H1 (cell line): Measurements from ENCODE around the gene SPC25. TPM values are rescaled to one million over a fixed set of nuclear protein-coding genes. Genes with fewer than 3 reads are reported as not detected.

Source experiments
- CTCF ChIA-PET: fragments of 300-600 bp; sonication (Branson Sonifier 250); formaldehyde crosslinking; loops from one replicate; lab custom pipeline; 2021; ENCODE audit not compliant: partially characterized antibody; lab: Charles Lee
- POLR2A ChIA-PET: fragments of 300-600 bp; sonication (Branson Sonifier 250); formaldehyde crosslinking; loops from one replicate; lab custom pipeline; 2021; ENCODE audit warnings: inconsistent platforms; ENCODE audit not compliant: partially characterized antibody; lab: Charles Lee
- DNase-seq, 2 experiments: peaks; one replicate each; pipeline versions ENCODE4 v3.0.0 to v3.0.0-alpha.2; 2010 to 2022; ENCODE audit warnings: low spot score in 2 of 2, low read depth in 1 of 2, mixed read lengths in 1 of 2
- FAIRE-seq: peaks from 2 replicates; lab custom pipeline; 2011; peaks lifted over from hg19 to GRCh38; lab: Jason Lieb, UNC
- H2AFZ ChIP-seq: 2 replicates; pipeline ENCODE4 v1.8.1; 2012; ENCODE audit warnings: low read length, inconsistent platforms
- H2AK5ac ChIP-seq: 2 replicates; pipeline ENCODE4 v1.6.1; 2013; ENCODE audit warnings: low read depth, low read length
- H2BK120ac ChIP-seq: replicated peaks from 2 replicates; pipeline ENCODE3; 2013; ENCODE audit warnings: low read depth, low read length, inconsistent platforms
- H2BK12ac ChIP-seq: 2 replicates; pipeline ENCODE4 v1.6.1; 2013; ENCODE audit warnings: low read depth, low read length
- H2BK15ac ChIP-seq: 2 replicates; pipeline ENCODE4 v1.6.1; 2013; ENCODE audit warnings: low read length
- H2BK20ac ChIP-seq: 2 replicates; pipeline ENCODE4 v1.6.1; 2013; ENCODE audit warnings: low read length
- H2BK5ac ChIP-seq: 2 replicates; pipeline ENCODE4 v1.6.1; 2013; ENCODE audit warnings: low read depth, low read length
- H3K14ac ChIP-seq: 2 replicates; pipeline ENCODE4 v1.6.1; 2013; ENCODE audit warnings: inconsistent platforms; ENCODE audit not compliant: insufficient read length
- H3K18ac ChIP-seq: 2 replicates; pipeline ENCODE4 v1.6.1; 2013; ENCODE audit warnings: low read length; ENCODE audit errors: extremely low read depth
- H3K23ac ChIP-seq: 2 replicates; pipeline ENCODE4 v1.6.1; 2013; ENCODE audit warnings: inconsistent platforms; ENCODE audit not compliant: insufficient read length
- H3K23me2 ChIP-seq: 2 replicates; pipeline ENCODE4 v1.6.1; 2013; ENCODE audit warnings: low read depth, low read length
- H3K27ac ChIP-seq: 2 replicates; pipeline ENCODE4 v1.6.1; 2011; ENCODE audit warnings: low read depth, low read length, inconsistent platforms
- H3K27me3 ChIP-seq, 4 experiments: replicated peaks in 1 of 4; 1 replicate in 1 of 4; 2 replicates in 3 of 4; pipeline versions ENCODE4 v1.6.1 to v1.8.1; 2011 to 2013; ENCODE audit warnings: low read length in 3 of 4, mild to moderate bottlenecking in 3 of 4, inconsistent platforms in 2 of 4, mixed read lengths in 2 of 4, moderate library complexity in 1 of 4; ENCODE audit not compliant: control insufficient read depth in 3 of 4, insufficient read depth in 3 of 4; ENCODE audit errors: extremely low read depth in 1 of 4
- H3K36me3 ChIP-seq, 4 experiments: 2 replicates each; pipeline versions ENCODE4 v1.6.1 to v1.8.1; 2011 to 2013; ENCODE audit warnings: mild to moderate bottlenecking in 4 of 4, low read length in 3 of 4, moderate library complexity in 2 of 4, control low read depth in 1 of 4, inconsistent platforms in 1 of 4; ENCODE audit not compliant: insufficient read depth in 4 of 4, control insufficient read depth in 2 of 4
- H3K4ac ChIP-seq: replicated peaks from 2 replicates; pipeline ENCODE3; 2013; ENCODE audit warnings: low read length, low read depth, mixed read lengths, inconsistent platforms; ENCODE audit not compliant: insufficient read length
- H3K4me1 ChIP-seq, 4 experiments: replicated peaks in 1 of 4; 1 replicate in 1 of 4; 2 replicates in 3 of 4; pipeline versions ENCODE4 v1.6.1 to v1.8.1; 2011 to 2013; ENCODE audit warnings: low read length in 3 of 4, inconsistent platforms in 2 of 4, mixed read lengths in 1 of 4; ENCODE audit not compliant: insufficient read depth in 4 of 4, control insufficient read depth in 3 of 4
- H3K4me2 ChIP-seq, 2 experiments: 2 replicates each; pipeline versions ENCODE4 v1.6.1 to v1.8.1; 2011 to 2013; ENCODE audit warnings: low read depth in 2 of 2, low read length in 2 of 2, control low read depth in 1 of 2, inconsistent platforms in 1 of 2, mild to moderate bottlenecking in 1 of 2; ENCODE audit not compliant: insufficient read depth in 1 of 2
- H3K4me3 ChIP-seq, 4 experiments: fragments of 200-600, 300-600 bp in 1 of 4; sonication (generic), shearing (Covaris generic), sonication (Bioruptor Twin) in 1 of 4; 2 replicates each; pipeline versions ENCODE4 v1.5.1 to v1.8.1; 2011 to 2016; ENCODE audit warnings: low read length in 4 of 4, low read depth in 3 of 4, control low read depth in 2 of 4, inconsistent platforms in 2 of 4, mild to moderate bottlenecking in 2 of 4, mixed read lengths in 1 of 4, moderate library complexity in 1 of 4; ENCODE audit not compliant: insufficient read depth in 2 of 4; ENCODE audit errors: extremely low read depth in 1 of 4
- H3K56ac ChIP-seq: replicated peaks from 2 replicates; pipeline ENCODE3; 2013; ENCODE audit warnings: low read depth, mild to moderate bottlenecking, mixed read lengths, low read length, inconsistent platforms; ENCODE audit not compliant: insufficient read length
- H3K79me1 ChIP-seq: 2 replicates; pipeline ENCODE4 v1.6.1; 2013; ENCODE audit warnings: low read depth, low read length, control low read depth
- H3K79me2 ChIP-seq, 2 experiments: 2 replicates each; pipeline versions ENCODE4 v1.6.1 to v1.8.1; 2012 to 2013; ENCODE audit warnings: low read length in 2 of 2, mild to moderate bottlenecking in 2 of 2, inconsistent platforms in 1 of 2; ENCODE audit not compliant: insufficient read depth in 2 of 2, control insufficient read depth in 1 of 2
- H3K9ac ChIP-seq, 4 experiments: replicated peaks in 1 of 4; 1 replicate in 1 of 4; 2 replicates in 3 of 4; pipeline versions ENCODE4 v1.6.1 to v1.8.1; 2011 to 2013; ENCODE audit warnings: low read depth in 3 of 4, low read length in 3 of 4, control low read depth in 2 of 4, mild to moderate bottlenecking in 2 of 4, moderate library complexity in 2 of 4, inconsistent platforms in 1 of 4; ENCODE audit errors: extremely low read depth in 1 of 4
- H3K9me3 ChIP-seq, 2 experiments: 2 replicates each; pipeline versions ENCODE4 v1.6.1 to v1.8.1; 2012 to 2013; ENCODE audit warnings: mild to moderate bottlenecking in 2 of 2, moderate library complexity in 2 of 2, control low read depth in 1 of 2, inconsistent platforms in 1 of 2, low read depth in 1 of 2, low read length in 1 of 2, mixed read lengths in 1 of 2; ENCODE audit not compliant: insufficient read depth in 2 of 2
- H4K20me1 ChIP-seq, 2 experiments: replicated peaks in 1 of 2; 2 replicates each; pipeline versions ENCODE3 to v1.8.1; 2011 to 2013; ENCODE audit warnings: inconsistent platforms in 2 of 2, low read length in 2 of 2, mild to moderate bottlenecking in 1 of 2; ENCODE audit not compliant: insufficient read depth in 2 of 2, control insufficient read depth in 1 of 2
- H4K5ac ChIP-seq: 2 replicates; pipeline ENCODE4 v1.6.1; 2013; ENCODE audit warnings: low read length, low read depth, mixed read lengths, inconsistent platforms; ENCODE audit not compliant: insufficient read length
- H4K8ac ChIP-seq: 2 replicates; pipeline ENCODE4 v1.8.0; 2013; ENCODE audit warnings: mild to moderate bottlenecking, moderate library complexity, low read length, inconsistent platforms; ENCODE audit not compliant: insufficient read depth; ENCODE audit errors: extremely low read depth
- H4K91ac ChIP-seq: replicated peaks from 2 replicates; pipeline ENCODE3; 2013; ENCODE audit warnings: low read length, mixed read lengths, inconsistent platforms; ENCODE audit not compliant: insufficient read length
- ATF3 ChIP-seq: IDR thresholded peaks from 2 replicates; pipeline ENCODE4 v1.6.1; 2011; ENCODE audit warnings: low read depth, mild to moderate bottlenecking, low read length; ENCODE audit not compliant: insufficient read depth
- CBX5 ChIP-seq: fragments of 300-800, 300-1000 bp; sonication (generic); IDR thresholded peaks from 2 replicates; pipeline ENCODE4 v1.7.1; 2016; ENCODE audit warnings: antibody characterized with exemption, low read length, low read depth
- CEBPB ChIP-seq: IDR thresholded peaks from 2 replicates; pipeline ENCODE4 v1.6.1; 2012; ENCODE audit warnings: low read depth, low read length
- CHD1 ChIP-seq: IDR thresholded peaks from 2 replicates; pipeline ENCODE4 v1.6.1; 2012; ENCODE audit warnings: low read depth, low read length, improper control_type of control experiment
- GABPA ChIP-seq: IDR thresholded peaks from 2 replicates; pipeline ENCODE4 v1.6.1; 2011; ENCODE audit warnings: mild to moderate bottlenecking, low read length, moderate library complexity, borderline replicate concordance; ENCODE audit not compliant: insufficient read depth
- HDAC2 ChIP-seq, 2 experiments: fragments of 300-600 bp in 1 of 2; sonication (generic) in 1 of 2; IDR thresholded peaks; 2 replicates each; pipeline ENCODE4 v1.6.1; 2011 to 2012; ENCODE audit warnings: low read depth in 2 of 2, low read length in 2 of 2, mild to moderate bottlenecking in 2 of 2, moderate library complexity in 2 of 2, borderline replicate concordance in 1 of 2, inconsistent platforms in 1 of 2
- PHF8 ChIP-seq: fragments of 200-600 bp; sonication (generic); conservative IDR thresholded peaks from 2 replicates; pipeline ENCODE4 v1.7.1; 2012; ENCODE audit warnings: low read depth, mild to moderate bottlenecking, inconsistent platforms, low read length, moderate library complexity
- RNF2 ChIP-seq: fragments of 200-900, 300-1000 bp; sonication (generic); IDR thresholded peaks from 2 replicates; pipeline ENCODE4 v1.7.1; 2016; ENCODE audit warnings: borderline replicate concordance, low read depth, mild to moderate bottlenecking, antibody characterized with exemption, low read length; ENCODE audit not compliant: poor library complexity, severe bottlenecking; ENCODE audit errors: missing control alignments
- SIN3A ChIP-seq, 2 experiments: IDR thresholded peaks in 1 of 2; conservative IDR thresholded peaks in 1 of 2; 2 replicates each; pipeline ENCODE4 v1.6.1; 2011 to 2012; ENCODE audit warnings: low read length in 2 of 2, improper control_type of control experiment in 1 of 2, low read depth in 1 of 2, mild to moderate bottlenecking in 1 of 2
- SP1 ChIP-seq: IDR thresholded peaks from 2 replicates; pipeline ENCODE4 v1.6.1; 2011; ENCODE audit warnings: low read depth, low read length
- SUZ12 ChIP-seq: fragments of 200-600 bp; sonication (generic); IDR thresholded peaks from 2 replicates; pipeline ENCODE4 v1.6.1; 2012; ENCODE audit warnings: mild to moderate bottlenecking, inconsistent platforms, low read length, moderate library complexity, mixed read lengths
- TAF1 ChIP-seq: IDR thresholded peaks from 2 replicates; pipeline ENCODE4 v1.6.1; 2011; ENCODE audit warnings: mild to moderate bottlenecking, low read depth, low read length
- TCF12 ChIP-seq: IDR thresholded peaks from 2 replicates; pipeline ENCODE4 v1.6.1; 2011; ENCODE audit warnings: low read depth, mild to moderate bottlenecking, low read length
- TEAD4 ChIP-seq: IDR thresholded peaks from 2 replicates; pipeline ENCODE4 v1.6.1; 2012; ENCODE audit warnings: low read depth, low read length, inconsistent platforms, mixed read lengths
- WGBS, 2 experiments: shearing (Covaris generic) in 1 of 2; methylation state at CpG; one replicate each; pipeline versions ENCODE4 v1.1.6 to v1.1.7; 2013 to 2015; ENCODE audit warnings: low lambda C conversion rate in 2 of 2, mixed read lengths in 2 of 2, inconsistent platforms in 1 of 2, low coverage in 1 of 2, missing lambda C conversion rate in 1 of 2; ENCODE audit not compliant: insufficient replicate concordance in 2 of 2, insufficient coverage in 1 of 2, insufficient read length in 1 of 2; ENCODE audit errors: extremely low coverage in 1 of 2, missing lambda C conversion rate in 1 of 2; 5-methylcytosine and 5-hydroxymethylcytosine counted together
- polyA plus RNA-seq, 7 experiments: library from polyadenylated mRNA; depleted of rRNA in 3 of 7; stranded (reverse) in 5 of 7; unstranded in 2 of 7; fragments of >200 nt in 5 of 7; fragments of 200-250 nt in 2 of 7; gene quantifications; 1 replicate in 5 of 7; 2 replicates in 1 of 7; 4 replicates in 1 of 7; pipeline versions ENCODE4 v1.2.1 to v1.2.3, GENCODE V29; 2011 to 2013; ENCODE audit warnings: missing spikeins in 2 of 7, mixed read lengths in 2 of 7
- total RNA-seq: library from RNA; stranded (reverse); fragmentation: NEBNext Ultra II Directional; extraction: Animal tissue kit (Norgen Biotek cat#: 25700); gene quantifications from 2 replicates; pipeline ENCODE4 v1.2.1, GENCODE V29; 2021

The SPC25 gene
- total and polyA plus RNA-seq, 2 of the 8 experiments (the other 6 are each of a cell fraction or from before 2014, with no cell fraction given): 21.0 to 34.7 TPM

- no peaks in the 10 kb centered on the region for H4K20me1 ChIP-seq
- H3K79me1 ChIP-seq: no peaks in the 10 kb centered on the region
- ChIA-PET POLR2A (no interaction called here), CTCF (interaction anchor here (1.3 to 2.0 kb wide), 4 partner anchors 9 to 192 kb away, joined by 4 to 6 read pairs (median 6); no protein-coding TSS in a partner anchor)
- H3K79me2 ChIP-seq: no peaks in the 10 kb centered on the region
- H2BK5ac ChIP-seq: no peak overlapping the region
- H4K91ac ChIP-seq: no peak overlapping the region
- no peak overlapping the region for H4K5ac ChIP-seq
- no peak overlapping the region for H2AK5ac ChIP-seq
- H3K4ac ChIP-seq: no peak overlapping the region
- no peak overlapping the region for H3K23ac ChIP-seq
- no peak overlapping the region for H3K56ac ChIP-seq
- H3K23me2 ChIP-seq: no peaks in the 10 kb centered on the region
- no peak overlapping the region for H2BK120ac ChIP-seq
- no peak overlapping the region for H2BK12ac ChIP-seq
- H2AFZ ChIP-seq: no peak overlapping the region
- H3K4me1 ChIP-seq: no peaks in the 10 kb centered on the region
- H3K36me3 ChIP-seq: no peaks in the 10 kb centered on the region; a peak in 1 of 8 replicates
- DNase-seq: no peak
- no peaks in the 10 kb centered on the region for H3K9me3 ChIP-seq
- H3K18ac ChIP-seq: no peak overlapping the region
- no peaks in the 10 kb centered on the region for H3K27me3 ChIP-seq
- H3K4me3 ChIP-seq: no peak overlapping the region
- H3K9ac ChIP-seq: no peak overlapping the region
- no peak overlapping the region for H2BK20ac ChIP-seq
- no peak for FAIRE-seq
- H2BK15ac ChIP-seq: no peak overlapping the region
- H3K4me2 ChIP-seq: no peak overlapping the region
- no peak overlapping the region for H3K14ac ChIP-seq
- WGBS, 2 experiments: 92% methylated on average over 4 of the region's 4 CpGs; no CpG with 5 or more reads in 1 of the 2 experiments
- no peak overlapping the region for H3K27ac ChIP-seq
- H4K8ac ChIP-seq: no peak overlapping the region
- no peak for TF ChIP-seq CEBPB
- TF ChIP-seq GABPA: no peak
- TF ChIP-seq RNF2: no peak
- TF ChIP-seq TEAD4: no peak
- no peak for TF ChIP-seq CHD1
- TF ChIP-seq TCF12: no peak
- TF ChIP-seq HDAC2 (IDR thresholded peaks at IDR 0.05; ENCODE audit: borderline replicate concordance in 1 of 2, low read depth in 2 of 2, low read length in 2 of 2): no peak
- TF ChIP-seq TAF1: no peak
- TF ChIP-seq PHF8: no peak
- TF ChIP-seq SIN3A (conservative IDR thresholded peaks at IDR 0.05 in 1 of 2, IDR thresholded peaks at IDR 0.05 in 1 of 2; ENCODE audit: low read depth in 1 of 2, low read length in 2 of 2): no peak
- no peak for TF ChIP-seq SUZ12
- TF ChIP-seq CBX5: no peak
- TF ChIP-seq SP1: no peak
- TF ChIP-seq ATF3: no peak
Observed at GRCh38 chr2:168939918-168940317, 49.7 kb upstream of the SPC25 start.
